Sigmoid colon (tissue), 4 donors: Measurements from ENCODE around the gene TTC39A.

Source experiments
- CTCF ChIP-seq, 4 experiments: fragments of 450-650 bp in 3 of 4; fragments of 200-600 bp in 1 of 4; IDR thresholded peaks; one replicate each; pipeline ENCODE4 v1.5.1; 2016 to 2019; ENCODE audit warnings: antibody characterized with exemption in 4 of 4, mild to moderate bottlenecking in 3 of 4, moderate library complexity in 2 of 4
- EP300 ChIP-seq, 4 donors: sonication (generic); formaldehyde crosslinking; IDR thresholded peaks; one replicate each; pipeline ENCODE4 v1.6.1; 2017; ENCODE audit warnings: antibody characterized with exemption in 4 of 4
- POLR2A ChIP-seq, 2 donors: fragments of 450-650 bp; IDR thresholded peaks; one replicate each; pipeline ENCODE4 v1.6.1; 2016; ENCODE audit warnings: antibody characterized with exemption in 2 of 2, mild to moderate bottlenecking in 2 of 2, moderate library complexity in 2 of 2
- POLR2AphosphoS5 ChIP-seq, 4 donors: sonication (generic); formaldehyde crosslinking; IDR thresholded peaks; one replicate each; pipeline ENCODE4 v1.6.1; 2017; ENCODE audit warnings: antibody characterized with exemption in 4 of 4

- no peak for TF ChIP-seq POLR2AphosphoS5 (IDR thresholded peaks at IDR 0.05)
- TF ChIP-seq CTCF (IDR thresholded peaks at IDR 0.05), result no peak
- no peak for TF ChIP-seq POLR2A (IDR thresholded peaks at IDR 0.05)
- no peak for TF ChIP-seq EP300 (IDR thresholded peaks at IDR 0.05)
These were observed 4.2 kb downstream of the TTC39A start for GRCh38 chr1:51325878-51326755.
